GM21423 (cell line): ENCODE data around the gene GRM2.

Source experiments
- ATAC-seq: cut with Tn5 transposase; IDR thresholded peaks from one replicate; pipeline ENCODE4 v1.9.1; 2021; ENCODE audit warnings: mild to moderate bottlenecking, moderate library complexity; ENCODE audit not compliant: unreplicated experiment

The GRM2 gene

DNA sequence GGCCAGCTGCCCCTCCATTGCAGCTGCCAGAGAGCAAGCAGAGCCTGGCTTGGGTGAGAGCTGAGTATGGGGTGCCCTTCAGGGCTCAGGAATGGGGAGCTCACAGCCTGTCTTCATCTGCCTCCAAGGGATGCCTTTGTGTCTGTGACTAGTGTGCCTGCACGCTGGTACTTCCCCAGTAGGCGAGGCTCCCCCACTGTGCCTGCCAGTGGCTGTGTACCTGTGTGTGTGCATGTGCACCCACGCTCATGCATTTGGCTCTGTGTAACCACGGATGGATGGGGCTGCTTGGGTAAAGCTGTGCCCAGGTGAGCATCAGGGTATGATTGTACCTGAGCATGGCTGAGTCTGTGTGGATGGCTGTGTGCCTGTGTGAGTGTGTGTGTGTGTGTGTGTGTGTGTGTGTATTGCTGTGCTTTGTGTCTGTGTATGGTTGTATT, 2.3 kb upstream of the GRM2 start:
- ATAC-seq = no peak

DNA sequence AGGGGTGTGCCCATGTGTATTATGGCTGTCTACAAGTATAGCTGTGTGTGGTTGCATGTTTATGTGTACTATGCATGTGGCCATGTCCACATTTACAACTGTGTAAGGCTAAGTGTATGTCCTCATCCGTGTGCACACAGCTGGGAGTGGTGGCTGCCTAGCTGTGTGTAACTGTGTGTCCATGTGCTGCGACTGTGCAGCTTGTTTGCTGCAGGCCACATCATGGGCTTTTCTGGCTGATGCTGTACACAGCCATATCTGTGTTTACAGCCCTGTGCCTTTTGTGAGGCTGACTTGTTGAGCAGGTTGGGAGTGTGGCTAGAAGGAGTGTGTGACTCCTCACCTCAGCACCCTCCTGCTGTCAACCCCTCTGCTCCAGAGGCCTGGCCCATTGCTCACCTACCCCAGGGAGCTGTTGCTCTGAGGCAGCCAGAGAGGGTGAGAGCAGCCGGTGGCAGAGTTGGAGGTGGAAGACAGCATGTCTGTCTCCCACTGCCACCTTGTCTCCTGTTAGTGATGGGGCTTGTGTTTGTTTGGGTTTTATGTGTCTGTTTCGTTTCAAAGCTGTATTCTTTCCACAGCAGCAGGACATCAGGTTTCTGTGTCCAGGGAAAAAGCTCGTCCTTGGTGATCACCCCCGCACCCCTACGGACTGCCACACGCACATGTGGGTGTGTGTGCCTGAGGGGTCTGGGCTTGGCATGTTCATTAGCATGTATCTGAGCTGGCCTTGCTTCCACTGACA, 1.4 kb upstream of the GRM2 start:
- ATAC-seq = no peak

DNA sequence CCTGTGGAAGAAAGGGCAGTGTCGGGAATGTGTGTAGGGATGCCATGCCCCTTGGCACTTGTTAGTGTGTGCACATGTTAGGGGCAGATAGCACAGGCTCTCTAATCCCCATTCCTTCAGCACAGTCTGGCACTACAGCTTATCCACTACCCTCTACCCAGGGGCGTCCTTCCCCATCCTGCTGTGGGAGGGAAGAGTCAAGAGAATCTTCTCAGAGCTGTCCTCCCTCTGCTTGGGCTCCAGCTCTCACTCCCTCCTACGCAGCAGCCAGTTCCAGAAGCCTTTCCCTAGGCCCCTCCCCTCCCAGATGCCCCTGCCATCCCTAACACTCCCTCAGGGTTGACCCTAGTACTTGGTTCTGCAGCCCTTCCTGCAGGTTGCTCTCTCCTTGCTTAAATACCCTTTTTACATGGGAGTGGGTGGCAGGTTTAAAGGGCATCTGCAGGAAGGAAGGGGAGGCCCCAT, 815 bp upstream of the GRM2 start:
- no peak for ATAC-seq

DNA sequence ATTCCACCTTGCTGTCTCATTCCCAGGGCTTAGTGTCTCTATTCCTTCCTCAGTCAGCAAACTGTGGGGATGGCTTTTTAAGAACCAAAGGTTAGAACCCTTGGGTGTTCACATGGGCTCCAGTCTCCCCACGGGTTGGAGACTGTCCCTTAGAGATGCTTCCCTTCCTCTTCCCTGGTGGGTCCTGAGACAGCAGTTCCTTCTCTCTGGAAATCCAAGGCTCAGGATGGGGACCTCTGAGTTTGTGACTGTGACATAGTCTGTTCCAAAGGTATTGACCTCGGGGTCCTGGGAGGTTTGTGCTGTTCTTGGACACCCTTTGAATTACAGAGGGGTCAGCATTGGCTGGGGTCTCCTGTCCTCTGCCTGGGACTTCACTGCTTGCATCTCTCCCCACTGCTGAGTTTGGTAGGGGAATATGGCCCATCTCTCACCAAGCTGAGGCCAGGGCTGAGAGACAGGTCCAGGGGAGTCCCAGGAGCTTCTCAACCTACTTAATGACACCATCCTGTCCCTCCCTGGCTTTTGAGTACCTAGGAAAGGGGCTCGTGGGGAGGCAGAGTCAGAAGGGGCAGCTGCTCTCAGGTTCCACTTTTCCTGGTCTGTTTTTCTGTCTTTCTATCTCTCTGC, 1.5 kb downstream of the GRM2 start:
- no peak for ATAC-seq

DNA sequence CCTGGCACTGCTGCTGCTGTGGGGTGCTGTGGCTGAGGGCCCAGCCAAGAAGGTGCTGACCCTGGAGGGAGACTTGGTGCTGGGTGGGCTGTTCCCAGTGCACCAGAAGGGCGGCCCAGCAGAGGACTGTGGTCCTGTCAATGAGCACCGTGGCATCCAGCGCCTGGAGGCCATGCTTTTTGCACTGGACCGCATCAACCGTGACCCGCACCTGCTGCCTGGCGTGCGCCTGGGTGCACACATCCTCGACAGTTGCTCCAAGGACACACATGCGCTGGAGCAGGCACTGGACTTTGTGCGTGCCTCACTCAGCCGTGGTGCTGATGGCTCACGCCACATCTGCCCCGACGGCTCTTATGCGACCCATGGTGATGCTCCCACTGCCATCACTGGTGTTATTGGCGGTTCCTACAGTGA, 2.1 kb downstream of the GRM2 start:
- no peak for ATAC-seq

DNA sequence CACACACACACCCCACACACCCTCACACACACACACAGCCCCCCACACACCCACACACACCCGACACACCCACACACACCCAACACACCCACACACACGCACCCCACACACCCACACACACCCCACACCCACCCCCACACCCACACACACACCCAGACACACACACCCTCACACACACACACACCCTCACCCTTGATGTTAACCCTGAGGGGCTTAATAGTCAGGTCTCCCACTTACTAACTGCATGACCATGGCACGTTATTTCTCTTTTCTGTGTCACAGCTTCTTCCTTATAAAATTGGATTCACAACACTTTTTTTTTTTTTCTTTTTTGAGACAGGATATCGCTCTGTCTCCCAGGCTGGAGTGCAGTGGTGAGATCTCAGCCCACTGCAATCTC, 2.8 kb downstream of the GRM2 start:
- no peak for ATAC-seq

DNA sequence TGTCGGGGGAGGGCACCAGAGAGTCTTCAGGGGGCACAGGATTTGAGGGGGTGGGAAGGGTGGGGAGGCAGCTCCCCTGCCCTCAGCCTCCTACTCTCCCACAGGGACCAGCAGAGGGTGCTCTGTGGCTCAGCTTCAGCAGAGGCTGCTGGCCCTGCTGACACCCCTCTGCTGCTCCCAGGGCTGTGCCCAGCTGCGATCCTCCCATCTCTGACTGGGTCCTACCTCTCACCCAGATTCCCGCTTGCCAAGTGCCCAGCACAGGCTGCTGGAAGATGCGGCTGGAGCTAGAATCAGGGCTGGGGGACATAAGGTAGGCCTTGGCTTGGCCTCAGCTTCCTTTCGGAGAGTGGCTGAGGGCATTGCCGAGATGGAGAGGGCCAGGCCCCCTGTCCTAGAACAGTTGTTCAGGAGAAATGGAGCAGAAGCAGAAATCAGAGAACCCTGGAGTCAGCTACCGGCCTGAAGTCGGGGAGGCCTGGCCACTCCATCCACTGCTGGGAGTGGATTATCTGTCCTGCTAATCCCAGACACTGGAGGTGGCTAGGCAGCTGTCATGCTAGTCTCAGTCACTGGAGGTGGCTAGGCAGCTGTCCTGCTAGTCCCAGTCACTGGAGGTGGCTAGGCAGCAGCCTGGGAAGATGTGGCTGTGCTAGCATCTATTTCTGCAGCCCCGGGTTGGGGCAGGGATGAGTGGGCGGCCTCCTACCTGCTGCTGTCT, 3.9 kb downstream of the GRM2 start:
- ATAC-seq = no peak

DNA sequence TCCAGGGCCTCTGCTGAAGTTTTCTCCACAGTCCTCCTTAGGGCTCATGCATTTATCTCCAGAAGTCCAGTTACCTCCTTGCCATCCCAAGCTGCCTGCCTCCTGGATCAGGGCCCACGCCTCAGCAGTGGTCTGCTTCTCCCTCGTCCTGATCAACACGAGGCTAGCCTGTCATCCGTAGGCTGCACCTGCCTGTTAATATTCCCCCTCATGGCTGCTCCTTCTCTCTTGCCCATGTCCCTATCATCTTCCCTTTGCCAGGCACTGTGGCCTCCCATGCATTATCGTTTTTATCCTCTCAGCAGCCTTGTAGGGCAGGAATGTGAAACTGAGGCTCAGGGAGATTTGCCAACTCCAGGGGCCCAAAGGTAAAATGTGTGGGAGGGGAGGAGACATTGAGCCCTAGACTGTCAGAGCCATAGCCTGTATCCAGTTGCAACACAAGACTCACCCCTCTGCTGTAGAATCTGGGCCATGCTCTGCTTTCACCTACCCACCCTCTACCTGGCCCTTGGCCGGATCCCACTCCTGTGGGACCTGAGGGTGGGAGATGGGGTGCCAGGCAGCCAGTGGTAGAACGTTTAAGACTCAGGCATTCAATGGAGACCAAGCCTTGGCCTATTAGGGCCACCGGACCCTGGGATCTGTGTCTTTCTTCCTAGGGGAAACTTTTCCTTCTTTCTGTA, 4.6 kb downstream of the GRM2 start:
- no peak for ATAC-seq

DNA sequence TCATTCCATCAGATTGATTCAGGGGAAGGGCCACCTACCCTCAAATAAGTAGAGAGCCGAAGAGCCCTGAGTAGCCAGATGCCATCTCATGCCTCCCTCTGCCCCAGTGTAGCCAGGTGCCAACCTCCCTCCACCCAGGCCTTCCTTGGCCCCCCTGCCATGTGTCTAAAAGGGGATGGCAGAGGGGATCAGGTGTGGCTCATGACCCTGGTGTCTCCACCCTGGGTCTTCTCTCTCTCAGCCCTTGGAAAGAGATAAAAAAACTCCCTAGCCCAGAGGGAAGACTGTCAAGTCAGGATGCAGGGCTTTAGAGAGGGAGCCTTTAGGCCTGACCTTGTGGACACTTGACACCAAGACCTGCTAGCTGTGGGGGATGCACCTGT, 5.2 kb downstream of the GRM2 start:
- no peak for ATAC-seq

DNA sequence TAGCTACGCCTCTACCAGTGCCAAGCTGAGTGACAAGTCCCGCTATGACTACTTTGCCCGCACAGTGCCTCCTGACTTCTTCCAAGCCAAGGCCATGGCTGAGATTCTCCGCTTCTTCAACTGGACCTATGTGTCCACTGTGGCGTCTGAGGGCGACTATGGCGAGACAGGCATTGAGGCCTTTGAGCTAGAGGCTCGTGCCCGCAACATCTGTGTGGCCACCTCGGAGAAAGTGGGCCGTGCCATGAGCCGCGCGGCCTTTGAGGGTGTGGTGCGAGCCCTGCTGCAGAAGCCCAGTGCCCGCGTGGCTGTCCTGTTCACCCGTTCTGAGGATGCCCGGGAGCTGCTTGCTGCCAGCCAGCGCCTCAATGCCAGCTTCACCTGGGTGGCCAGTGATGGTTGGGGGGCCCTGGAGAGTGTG, 5.7 kb downstream of the GRM2 start:
- no peak for ATAC-seq

DNA sequence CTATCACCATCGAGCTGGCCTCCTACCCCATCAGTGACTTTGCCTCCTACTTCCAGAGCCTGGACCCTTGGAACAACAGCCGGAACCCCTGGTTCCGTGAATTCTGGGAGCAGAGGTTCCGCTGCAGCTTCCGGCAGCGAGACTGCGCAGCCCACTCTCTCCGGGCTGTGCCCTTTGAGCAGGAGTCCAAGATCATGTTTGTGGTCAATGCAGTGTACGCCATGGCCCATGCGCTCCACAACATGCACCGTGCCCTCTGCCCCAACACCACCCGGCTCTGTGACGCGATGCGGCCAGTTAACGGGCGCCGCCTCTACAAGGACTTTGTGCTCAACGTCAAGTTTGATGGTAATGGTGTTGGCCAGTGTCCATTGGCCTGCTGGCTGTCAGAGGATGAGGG, 6.1 kb downstream of the GRM2 start:
- no peak for ATAC-seq

DNA sequence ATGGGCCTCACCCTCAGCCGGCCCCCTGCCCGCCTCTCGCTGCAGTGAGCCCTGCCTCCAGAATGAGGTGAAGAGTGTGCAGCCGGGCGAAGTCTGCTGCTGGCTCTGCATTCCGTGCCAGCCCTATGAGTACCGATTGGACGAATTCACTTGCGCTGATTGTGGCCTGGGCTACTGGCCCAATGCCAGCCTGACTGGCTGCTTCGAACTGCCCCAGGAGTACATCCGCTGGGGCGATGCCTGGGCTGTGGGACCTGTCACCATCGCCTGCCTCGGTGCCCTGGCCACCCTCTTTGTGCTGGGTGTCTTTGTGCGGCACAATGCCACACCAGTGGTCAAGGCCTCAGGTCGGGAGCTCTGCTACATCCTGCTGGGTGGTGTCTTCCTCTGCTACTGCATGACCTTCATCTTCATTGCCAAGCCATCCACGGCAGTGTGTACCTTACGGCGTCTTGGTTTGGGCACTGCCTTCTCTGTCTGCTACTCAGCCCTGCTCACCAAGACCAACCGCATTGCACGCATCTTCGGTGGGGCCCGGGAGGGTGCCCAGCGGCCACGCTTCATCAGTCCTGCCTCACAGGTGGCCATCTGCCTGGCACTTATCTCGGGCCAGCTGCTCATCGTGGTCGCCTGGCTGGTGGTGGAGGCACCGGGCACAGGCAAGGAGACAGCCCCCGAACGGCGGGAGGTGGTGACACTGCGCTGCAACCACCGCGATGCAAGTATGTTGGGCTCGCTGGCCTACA, 8.5 kb downstream of the GRM2 start:
- no peak for ATAC-seq

DNA sequence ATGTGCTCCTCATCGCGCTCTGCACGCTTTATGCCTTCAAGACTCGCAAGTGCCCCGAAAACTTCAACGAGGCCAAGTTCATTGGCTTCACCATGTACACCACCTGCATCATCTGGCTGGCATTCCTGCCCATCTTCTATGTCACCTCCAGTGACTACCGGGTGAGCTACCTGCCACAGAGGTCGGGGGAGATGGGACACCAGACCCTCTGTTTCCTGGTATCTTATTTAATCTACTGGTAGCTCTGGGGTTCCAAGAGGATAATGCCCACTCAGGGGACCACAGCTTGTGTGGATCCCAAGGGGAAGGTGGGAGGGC, 9.1 kb downstream of the GRM2 start:
- no peak for ATAC-seq

DNA sequence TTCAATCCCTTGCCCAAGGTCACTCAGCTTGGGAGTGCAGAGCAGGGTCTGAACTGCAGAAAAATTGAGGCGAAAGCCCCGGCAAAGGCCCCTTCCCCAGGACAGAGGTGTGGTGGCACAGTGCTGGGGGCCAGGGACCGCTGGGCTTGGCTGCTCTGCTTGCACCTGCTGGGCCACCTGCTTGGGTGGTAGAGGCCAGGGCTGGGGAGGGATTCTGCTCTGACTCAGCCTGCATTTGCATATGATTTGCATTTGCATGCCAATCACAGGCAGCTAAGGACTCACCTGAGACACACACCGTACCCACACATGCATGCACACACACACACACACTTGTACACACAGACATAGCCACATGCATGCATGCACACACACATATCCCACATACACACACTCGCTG, 9.9 kb downstream of the GRM2 start:
- ATAC-seq = no peak

DNA sequence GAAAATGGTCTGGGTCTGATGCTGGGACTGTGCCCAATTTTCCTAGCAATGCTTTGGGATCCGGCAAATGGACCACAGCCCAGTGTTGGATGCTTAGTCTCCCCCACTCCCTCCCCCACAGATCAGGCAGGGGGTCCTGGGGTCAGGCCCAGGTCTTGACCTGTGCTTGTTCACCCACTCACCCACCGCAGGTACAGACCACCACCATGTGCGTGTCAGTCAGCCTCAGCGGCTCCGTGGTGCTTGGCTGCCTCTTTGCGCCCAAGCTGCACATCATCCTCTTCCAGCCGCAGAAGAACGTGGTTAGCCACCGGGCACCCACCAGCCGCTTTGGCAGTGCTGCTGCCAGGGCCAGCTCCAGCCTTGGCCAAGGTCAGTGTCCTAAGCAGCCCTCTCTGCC, 10.6 kb downstream of the GRM2 start:
- ATAC-seq = no peak

DNA sequence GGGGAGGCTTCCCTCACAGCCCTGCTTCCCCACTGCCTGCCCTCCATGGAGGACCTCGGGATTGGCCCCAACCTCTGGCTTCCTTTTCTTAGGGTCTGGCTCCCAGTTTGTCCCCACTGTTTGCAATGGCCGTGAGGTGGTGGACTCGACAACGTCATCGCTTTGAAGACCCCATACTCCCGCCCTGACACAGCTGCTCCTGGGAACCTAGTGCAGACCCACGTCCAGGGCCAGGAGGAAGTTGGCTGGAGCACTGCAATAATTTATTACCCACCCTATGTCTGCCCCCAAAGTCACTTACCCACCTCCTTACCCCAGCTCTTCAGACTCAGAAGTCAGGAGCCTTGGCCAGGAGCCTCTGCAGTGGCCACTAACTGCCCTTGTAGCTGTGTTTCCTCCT, 11.1 kb downstream of the GRM2 start:
- ATAC-seq = no peak

DNA sequence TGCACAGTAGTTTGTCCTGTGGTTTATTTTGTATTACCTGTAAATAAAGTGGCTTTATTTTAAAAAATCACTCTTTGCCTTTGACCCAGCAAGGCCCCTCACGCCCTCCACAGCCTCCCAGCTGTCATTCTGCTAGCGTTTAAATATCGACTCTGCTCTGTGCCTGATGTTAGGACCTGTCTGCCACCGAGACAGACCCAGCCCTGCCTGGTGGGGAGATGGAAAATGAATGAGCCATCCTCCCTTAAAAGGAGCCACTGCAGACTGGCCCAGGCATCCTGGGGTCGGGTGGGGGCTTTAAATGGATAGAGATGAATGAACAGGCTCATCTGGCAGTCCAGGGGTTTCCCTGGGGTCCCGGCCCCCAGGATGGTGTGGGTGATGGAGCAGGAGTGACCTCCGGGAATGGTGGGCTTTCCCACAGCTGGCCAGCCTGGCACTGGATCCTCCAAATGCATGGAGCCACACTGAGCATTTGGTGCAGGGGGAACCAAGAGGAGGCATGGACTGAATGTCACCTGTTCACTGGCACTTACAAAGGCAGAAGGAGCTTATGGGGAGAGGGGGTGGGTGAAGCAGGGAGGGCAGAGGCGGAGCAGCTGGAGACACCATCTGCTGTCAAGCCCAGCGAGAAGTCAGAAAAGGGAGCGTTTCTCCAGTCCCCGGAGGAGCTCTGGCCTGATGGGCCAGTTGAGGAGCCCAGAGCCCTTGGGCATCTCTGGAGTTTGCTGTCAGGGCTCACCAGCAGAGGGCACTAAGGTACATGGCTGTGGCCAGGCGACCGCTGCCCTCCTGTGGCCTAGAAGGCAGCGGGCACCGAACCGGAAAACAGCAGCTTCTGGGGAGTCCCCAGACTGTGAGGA, 11.9 kb downstream of the GRM2 start:
- ATAC-seq = peak; percentile 68

DNA sequence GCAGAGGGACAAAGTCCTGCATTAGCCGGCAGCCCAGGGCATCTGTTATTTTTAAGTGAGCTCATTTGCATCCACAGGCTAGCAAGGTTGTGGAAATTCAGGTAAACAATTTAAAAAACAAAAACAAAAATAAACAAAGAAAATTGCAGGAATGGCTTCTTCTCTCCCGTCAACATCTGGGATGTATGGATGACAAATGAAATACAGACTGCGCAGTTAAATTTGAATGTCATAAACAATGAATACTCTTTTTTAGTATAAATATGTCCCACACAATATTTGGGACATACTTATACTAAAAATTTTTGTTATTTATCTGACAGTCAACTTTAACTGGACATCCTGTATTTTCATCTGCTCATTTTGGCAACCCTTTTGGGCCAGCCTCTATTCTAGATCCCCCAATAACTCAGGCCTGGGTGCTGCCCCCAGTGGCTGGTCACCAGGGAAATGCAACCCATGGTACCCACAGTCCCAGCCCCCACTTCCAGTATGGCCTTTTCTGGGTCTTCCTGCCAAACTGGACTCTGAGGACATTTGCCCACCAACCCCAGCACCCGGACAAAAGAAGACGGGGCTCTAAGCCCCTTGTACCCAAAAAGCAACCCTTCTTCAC, 12.7 kb downstream of the GRM2 start:
- no peak for ATAC-seq

DNA sequence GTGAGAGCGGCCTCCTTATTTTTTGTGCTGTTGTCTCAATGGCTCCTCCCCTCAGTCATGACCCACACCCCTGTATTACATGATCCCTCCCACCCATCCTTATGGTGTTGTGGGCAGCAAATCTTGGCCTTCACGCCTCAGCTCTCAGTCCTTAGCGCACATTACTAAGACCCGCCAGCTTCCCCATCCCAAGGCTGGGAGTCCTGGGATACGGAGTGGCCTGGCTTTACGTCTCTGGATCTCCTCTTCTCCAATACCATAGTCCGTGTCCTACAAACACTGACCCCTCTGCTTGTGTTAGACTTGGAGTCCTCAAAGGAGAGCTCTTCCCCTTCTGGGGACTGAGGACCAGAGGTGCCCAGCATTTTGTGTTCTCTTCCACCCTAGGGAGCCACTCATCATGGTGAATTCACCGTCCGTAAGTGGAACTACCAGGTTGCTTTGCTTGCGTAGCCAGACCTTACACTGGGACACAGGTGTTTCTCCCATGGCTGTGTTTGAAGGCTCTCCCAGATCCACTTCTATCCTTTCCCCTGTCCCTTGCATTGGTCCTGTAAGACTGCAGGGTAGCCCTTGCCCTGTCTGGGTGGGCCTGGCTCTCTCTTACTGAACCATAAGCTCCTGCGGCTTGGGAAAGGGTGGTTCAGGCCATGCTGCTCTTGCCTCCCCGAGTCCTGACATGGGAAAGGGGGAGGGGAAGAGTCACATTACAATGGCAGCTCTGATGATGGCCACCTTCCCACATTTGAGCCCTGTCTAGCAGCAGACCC, 13.6 kb downstream of the GRM2 start:
- no peak for ATAC-seq
